H9 (cell line): ENCODE results near the gene BRMS1. TPM values are rescaled to one million over a fixed set of nuclear protein-coding genes. Genes with fewer than 3 reads are reported as not detected.

ENCODE experiments used
- DNase-seq: peaks from one replicate; pipeline ENCODE4 v3.0.0-alpha.2; 2017
- H2AFZ ChIP-seq: one replicate; pipeline ENCODE4 v1.6.1; 2013; ENCODE audit warnings: mild to moderate bottlenecking, low read length, control low read depth, moderate library complexity
- H2AK5ac ChIP-seq: 2 replicates; pipeline ENCODE4 v1.6.1; 2013; ENCODE audit warnings: low read length, control low read depth, mixed read lengths; ENCODE audit not compliant: insufficient read length
- H2BK120ac ChIP-seq: one replicate; pipeline ENCODE4 v1.6.1; 2013; ENCODE audit warnings: low read depth, mild to moderate bottlenecking, low read length, control low read depth, inconsistent platforms; ENCODE audit not compliant: poor library complexity, severe bottlenecking
- H2BK12ac ChIP-seq: 2 replicates; pipeline ENCODE4 v1.6.1; 2013; ENCODE audit warnings: low read length, control low read depth, mixed read lengths, low read depth; ENCODE audit not compliant: insufficient read length
- H2BK15ac ChIP-seq: 2 replicates; pipeline ENCODE4 v1.6.1; 2013; ENCODE audit warnings: low read depth, low read length, control low read depth
- H2BK20ac ChIP-seq: one replicate; pipeline ENCODE4 v1.6.1; 2013; ENCODE audit warnings: low read depth, mild to moderate bottlenecking, low read length, control low read depth, inconsistent platforms; ENCODE audit not compliant: poor library complexity, severe bottlenecking
- H2BK5ac ChIP-seq: 2 replicates; pipeline ENCODE4 v1.6.1; 2013; ENCODE audit warnings: low read length, control low read depth, mixed read lengths; ENCODE audit not compliant: insufficient read length
- H3K14ac ChIP-seq: 2 replicates; pipeline ENCODE4 v1.6.1; 2013; ENCODE audit warnings: low read length, control low read depth; ENCODE audit not compliant: insufficient read depth
- H3K18ac ChIP-seq: 2 replicates; pipeline ENCODE4 v1.6.1; 2013; ENCODE audit warnings: low read depth, mild to moderate bottlenecking, mixed read lengths, low read length, control low read depth; ENCODE audit not compliant: insufficient read length
- H3K23ac ChIP-seq: 2 replicates; pipeline ENCODE4 v1.6.1; 2013; ENCODE audit warnings: low read length, control low read depth, mixed read lengths, low read depth; ENCODE audit not compliant: insufficient read length
- H3K23me2 ChIP-seq: 2 replicates; pipeline ENCODE4 v1.6.1; 2013; ENCODE audit warnings: low read depth, mild to moderate bottlenecking, mixed read lengths, low read length, control low read depth; ENCODE audit not compliant: insufficient read length, poor library complexity, severe bottlenecking
- H3K27ac ChIP-seq: 2 replicates; pipeline ENCODE4 v1.5.1; 2013; ENCODE audit warnings: low read length, control low read depth, mixed read lengths, low read depth; ENCODE audit not compliant: insufficient read length
- H3K27me3 ChIP-seq: 2 replicates; pipeline ENCODE4 v1.6.1; 2013; ENCODE audit warnings: low read length, control low read depth, inconsistent platforms; ENCODE audit not compliant: insufficient read depth
- H3K4ac ChIP-seq: 2 replicates; pipeline ENCODE4 v1.6.1; 2013; ENCODE audit warnings: low read depth, mild to moderate bottlenecking, control low read depth, inconsistent platforms, low read length, moderate library complexity
- H3K4me1 ChIP-seq: 2 replicates; pipeline ENCODE4 v1.6.1; 2013; ENCODE audit warnings: low read length, control low read depth, inconsistent platforms; ENCODE audit not compliant: insufficient read depth
- H3K4me2 ChIP-seq: 2 replicates; pipeline ENCODE4 v1.6.1; 2013; ENCODE audit warnings: low read length, control low read depth, mixed read lengths; ENCODE audit not compliant: insufficient read length, insufficient read depth
- H3K56ac ChIP-seq: 2 replicates; pipeline ENCODE4 v1.6.1; 2013; ENCODE audit warnings: low read depth, mild to moderate bottlenecking, mixed read lengths, low read length, control low read depth; ENCODE audit not compliant: insufficient read length
- H3K79me1 ChIP-seq: 2 replicates; pipeline ENCODE4 v1.6.1; 2013; ENCODE audit warnings: low read depth, mild to moderate bottlenecking, moderate library complexity, low read length, control low read depth, inconsistent platforms; ENCODE audit not compliant: insufficient read depth, poor library complexity, severe bottlenecking
- H3K79me2 ChIP-seq: 2 replicates; pipeline ENCODE4 v1.6.1; 2013; ENCODE audit warnings: low read length, control low read depth, inconsistent platforms; ENCODE audit not compliant: insufficient read depth
- H3K9ac ChIP-seq: 2 replicates; pipeline ENCODE4 v1.6.1; 2013; ENCODE audit warnings: low read length, control low read depth, mixed read lengths; ENCODE audit not compliant: insufficient read length; ENCODE audit errors: extremely low read depth
- H3K9me3 ChIP-seq: one replicate; pipeline ENCODE4 v1.6.1; 2013; ENCODE audit warnings: low read depth, low read length, inconsistent platforms; ENCODE audit not compliant: control insufficient read depth
- H3T11ph ChIP-seq: one replicate; pipeline ENCODE4 v1.6.1; 2013; ENCODE audit warnings: mild to moderate bottlenecking, low read length, control low read depth, inconsistent platforms
- H4K20me1 ChIP-seq: one replicate; pipeline ENCODE4 v1.6.1; 2013; ENCODE audit not compliant: control insufficient read depth, insufficient read length, insufficient read depth
- H4K5ac ChIP-seq: 2 replicates; pipeline ENCODE4 v1.6.1; 2013; ENCODE audit warnings: low read depth, mild to moderate bottlenecking, mixed read lengths, low read length, control low read depth; ENCODE audit not compliant: insufficient read length
- H4K8ac ChIP-seq: replicated peaks from 2 replicates; pipeline ENCODE4 v1.6.1; 2013; ENCODE audit warnings: low read length, control low read depth, mixed read lengths, low read depth; ENCODE audit not compliant: insufficient read length
- H4K91ac ChIP-seq: 2 replicates; pipeline ENCODE4 v1.6.1; 2013; ENCODE audit warnings: low read depth, mild to moderate bottlenecking, moderate library complexity, mixed read lengths, low read length, control low read depth; ENCODE audit not compliant: insufficient read length
- H3K27ac Mint-ChIP-seq, 3 experiments: 2 replicates in 2 of 3; 3 replicates in 1 of 3; pipeline ENCODE4 v1.8.0; 2020 to 2021; ENCODE audit warnings: mixed read lengths in 3 of 3, mild to moderate bottlenecking in 1 of 3, moderate library complexity in 1 of 3
- H3K27me3 Mint-ChIP-seq: 2 replicates; pipeline ENCODE4 v1.8.0; 2021; ENCODE audit warnings: low read depth, mild to moderate bottlenecking, moderate library complexity, mixed read lengths
- H3K36me3 Mint-ChIP-seq, 3 experiments: 2 replicates in 2 of 3; 3 replicates in 1 of 3; pipeline ENCODE4 v1.8.0; 2020 to 2021; ENCODE audit warnings: low read depth in 3 of 3, mixed read lengths in 3 of 3; ENCODE audit not compliant: insufficient read depth in 1 of 3
- H3K4me1 Mint-ChIP-seq, 2 experiments: 2 replicates each; pipeline ENCODE4 v1.8.0; 2020; ENCODE audit warnings: mixed read lengths in 2 of 2
- H3K4me3 Mint-ChIP-seq, 2 experiments: 2 replicates in 1 of 2; 3 replicates in 1 of 2; pipeline ENCODE4 v1.8.0; 2020 to 2021; ENCODE audit warnings: mild to moderate bottlenecking in 2 of 2, mixed read lengths in 2 of 2, moderate library complexity in 1 of 2
- H3K9me3 Mint-ChIP-seq, 2 experiments: 2 replicates in 1 of 2; 3 replicates in 1 of 2; pipeline ENCODE4 v1.8.0; 2020; ENCODE audit warnings: mild to moderate bottlenecking in 2 of 2, mixed read lengths in 2 of 2, moderate library complexity in 1 of 2
- CTCF ChIP-seq: fragments of 200-600 bp; sonication (generic); conservative IDR thresholded peaks from 3 replicates; pipeline ENCODE4 v1.8.0; 2021; ENCODE audit warnings: antibody characterized with exemption, mild to moderate bottlenecking
- WGBS: extraction: QIAGEN DNeasy Blood & Tissue Kit; methylation state at CpG from one replicate; pipeline ENCODE4 v1.1.7; 2013; ENCODE audit warnings: missing lambda C conversion rate, low lambda C conversion rate, mixed read lengths; ENCODE audit not compliant: insufficient read length; ENCODE audit errors: extremely low coverage; 5-methylcytosine and 5-hydroxymethylcytosine counted together
- total RNA-seq: library from RNA; stranded (reverse); gene quantifications from 2 replicates; pipeline ENCODE4 v1.2.1, GENCODE V29; 2021

The BRMS1 gene
- total RNA-seq, 1 experiment from 2014 or later, result 50.1 TPM

DNA sequence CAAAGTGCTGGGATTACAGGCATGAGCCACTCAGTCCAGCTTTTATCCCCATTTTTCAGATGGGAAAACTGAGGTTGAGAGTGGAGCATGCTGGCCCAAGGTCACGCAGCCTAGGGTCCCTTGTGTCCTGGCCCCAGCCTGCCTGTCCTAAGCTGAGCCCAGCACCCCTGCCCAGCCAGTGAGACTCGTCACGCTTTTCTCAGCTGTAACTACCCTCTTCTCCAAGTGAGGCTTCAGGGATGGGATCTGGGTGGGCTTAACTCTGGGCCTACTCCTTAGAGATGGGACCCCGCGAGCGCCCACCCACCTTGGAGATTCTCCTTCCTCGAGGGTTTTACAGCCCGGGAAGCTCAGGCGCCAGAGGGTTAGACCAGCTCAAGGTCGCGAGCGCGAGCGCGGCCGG, 53.6 kb downstream of the BRMS1 start:
- Histone ChIP-seq H2BK15ac (no peak overlapping the region), H4K91ac (no peak overlapping the region), H4K20me1 (no peaks in the 10 kb centered on the region), H3K9ac (no peak overlapping the region), H3K23me2 (peaks cover 13% of the 10 kb centered on the region), H3K4me1 (peaks cover 6% of the 10 kb centered on the region), H3K14ac (no peak overlapping the region), H3K27me3 (peaks cover 8% of the 10 kb centered on the region; the same call in 1 of the 2 replicates), H3K9me3 (no peaks in the 10 kb centered on the region), H3K18ac (no peak overlapping the region), H3K79me1 (no peaks in the 10 kb centered on the region), H3K27ac (no peak overlapping the region), H2BK12ac (no peak overlapping the region), H2AK5ac (no peak overlapping the region), H2AFZ (no peak overlapping the region), H3K4me2 (peak overlapping the region; percentile 3), H2BK20ac (no peak overlapping the region), H3K4ac (no peak overlapping the region), H3K79me2 (peaks cover 1% of the 10 kb centered on the region; the same call in 1 of the 2 replicates), H4K8ac (no peak overlapping the region), H4K5ac (no peak overlapping the region), H2BK120ac (no peak overlapping the region), H3K56ac (no peak overlapping the region), H3T11ph (no peak overlapping the region), H2BK5ac (no peak overlapping the region), H3K23ac (no peak overlapping the region)
- no peaks in the 10 kb centered on the region; a peak in 1 of 5 replicates for H3K9me3 Mint-ChIP-seq
- TF ChIP-seq CTCF, result no peak
- WGBS, result no CpG with 5 or more reads among the region's 16 CpGs
- peak overlapping the region; percentile 44 to 91 for H3K4me3 Mint-ChIP-seq
- no peak overlapping the region for H3K27ac Mint-ChIP-seq
- H3K4me1 Mint-ChIP-seq, result peaks cover 18 to 26% of the 10 kb centered on the region in 2 experiments
- no peak for DNase-seq
- H3K27me3 Mint-ChIP-seq, result peaks cover 37% of the 10 kb centered on the region
- H3K36me3 Mint-ChIP-seq, result peaks cover 0 to 2% (median 0%) of the 10 kb centered on the region in 3 experiments; a peak in 3 of 7 replicates
